Endothelial cell of umbilical vein (primary cell): Measurements from ENCODE around the gene GSG1L. TPM values are rescaled to one million over a fixed set of nuclear protein-coding genes. Genes with fewer than 3 reads are reported as not detected.

Source experiments
- BruUV-seq: library from RNA; stranded (reverse); fragments of 400-500 nt; replicated peaks from 2 replicates; lab custom pipeline; 2021; lab: Mats Ljungman, UMichigan
- CTCF ChIA-PET: fragments of 300-600, 350-600 bp; sonication (Branson Sonifier 250); formaldehyde crosslinking; loops from one replicate; lab custom pipeline; 2021; ENCODE audit warnings: antibody characterized with exemption, inconsistent platforms; lab: Charles Lee
- POLR2A ChIA-PET: fragments of 300-600, 350-600 bp; sonication (Branson Sonifier 250); formaldehyde crosslinking; loops from one replicate; lab custom pipeline; 2021; ENCODE audit warnings: antibody characterized with exemption, inconsistent platforms; lab: Charles Lee
- DNase-seq: peaks from one replicate; pipeline ENCODE4 v3.0.0-alpha.2; 2011; ENCODE audit warnings: low read depth, low spot score
- FAIRE-seq: peaks from 2 replicates; lab custom pipeline; 2011; peaks lifted over from hg19 to GRCh38; lab: Jason Lieb, UNC
- H2AFZ ChIP-seq: 2 replicates; pipeline ENCODE4 v1.6.0; 2012; ENCODE audit warnings: low read depth, low read length, control low read depth, inconsistent platforms
- H3K27ac ChIP-seq: 2 replicates; pipeline ENCODE4 v1.5.1; 2011; ENCODE audit warnings: low read depth, mild to moderate bottlenecking, control low read depth, low read length, moderate library complexity; ENCODE audit not compliant: insufficient read depth
- H3K27me3 ChIP-seq, 2 experiments: 2 replicates each; pipeline versions ENCODE4 v1.6.0 to v1.6.1; 2011; ENCODE audit warnings: low read length in 2 of 2, mixed read lengths in 1 of 2; ENCODE audit not compliant: control insufficient read depth in 2 of 2, insufficient read depth in 2 of 2
- H3K36me3 ChIP-seq, 2 experiments: 2 replicates in 1 of 2; 3 replicates in 1 of 2; pipeline ENCODE4 v1.5.1; 2011; ENCODE audit warnings: low read length in 2 of 2, mild to moderate bottlenecking in 1 of 2, moderate library complexity in 1 of 2; ENCODE audit not compliant: control insufficient read depth in 2 of 2, insufficient read depth in 2 of 2; ENCODE audit errors: extremely low read depth in 1 of 2
- H3K4me1 ChIP-seq: 3 replicates; pipeline ENCODE4 v1.5.1; 2011; ENCODE audit warnings: mild to moderate bottlenecking, low read length; ENCODE audit not compliant: control insufficient read depth, insufficient read depth; ENCODE audit errors: extremely low read depth
- H3K4me2 ChIP-seq: 2 replicates; pipeline ENCODE4 v1.6.1; 2011; ENCODE audit warnings: low read length, control low read depth, mixed read lengths; ENCODE audit not compliant: insufficient read depth
- H3K4me3 ChIP-seq, 3 experiments: fragments of 200-600 bp in 1 of 3; sonication (generic), shearing (Covaris generic) in 1 of 3; replicated peaks in 1 of 3; 2 replicates each; pipeline ENCODE4 v1.5.1; 2011 to 2016; ENCODE audit warnings: control low read depth in 3 of 3, low read length in 3 of 3, mild to moderate bottlenecking in 2 of 3, inconsistent platforms in 1 of 3, low read depth in 1 of 3, moderate library complexity in 1 of 3; ENCODE audit not compliant: insufficient read depth in 1 of 3
- H3K79me2 ChIP-seq: 2 replicates; pipeline ENCODE4 v1.6.0; 2012; ENCODE audit warnings: low read length, inconsistent platforms; ENCODE audit not compliant: control insufficient read depth, insufficient read depth
- H3K9ac ChIP-seq: replicated peaks from 2 replicates; pipeline ENCODE3; 2011; ENCODE audit warnings: low read length, control low read depth; ENCODE audit not compliant: insufficient read depth; ENCODE audit errors: extremely low read depth
- H3K9me1 ChIP-seq: replicated peaks from 3 replicates; pipeline ENCODE4 v1.6.0; 2011; ENCODE audit warnings: mild to moderate bottlenecking, low read length; ENCODE audit not compliant: control insufficient read depth, insufficient read depth; ENCODE audit errors: extremely low read depth
- H3K9me3 ChIP-seq: replicated peaks from 2 replicates; pipeline ENCODE4 v1.5.1; 2012; ENCODE audit warnings: low read length, inconsistent platforms; ENCODE audit not compliant: control insufficient read depth, insufficient read depth
- H4K20me1 ChIP-seq: replicated peaks from 2 replicates; pipeline ENCODE3; 2011; ENCODE audit warnings: mild to moderate bottlenecking, low read length; ENCODE audit not compliant: control insufficient read depth, insufficient read depth; ENCODE audit errors: extremely low read depth
- EZH2 ChIP-seq: IDR thresholded peaks from 2 replicates; pipeline ENCODE4 v1.6.1; 2012; ENCODE audit warnings: borderline replicate concordance, low read depth, mild to moderate bottlenecking, moderate library complexity, low read length, inconsistent platforms; ENCODE audit not compliant: severe bottlenecking
- FOS ChIP-seq: IDR thresholded peaks from 2 replicates; pipeline ENCODE4 v1.6.1; 2011; ENCODE audit warnings: mild to moderate bottlenecking, low read length, moderate library complexity, borderline replicate concordance; ENCODE audit not compliant: insufficient read depth
- JUN ChIP-seq: IDR thresholded peaks from 2 replicates; pipeline ENCODE4 v1.6.1; 2011; ENCODE audit warnings: borderline replicate concordance, low read depth; ENCODE audit not compliant: insufficient read length, insufficient read depth
- MAX ChIP-seq: IDR thresholded peaks from 2 replicates; pipeline ENCODE4 v1.6.1; 2011; ENCODE audit not compliant: insufficient read depth, insufficient read length
- MYC ChIP-seq: IDR thresholded peaks from one replicate; pipeline ENCODE4 v1.6.1; 2011; ENCODE audit warnings: mild to moderate bottlenecking, low read depth, low read length
- POLR2A ChIP-seq: IDR thresholded peaks from 2 replicates; pipeline ENCODE4 v1.6.1; 2012; ENCODE audit warnings: low read depth, mild to moderate bottlenecking, control low read depth, low read length
- POLR2AphosphoS5 ChIP-seq: IDR thresholded peaks from 2 replicates; pipeline ENCODE4 v1.6.1; 2012; ENCODE audit warnings: low read depth, mild to moderate bottlenecking, control low read depth, low read length, moderate library complexity; ENCODE audit not compliant: insufficient read depth
- dilution Hi-C: fragments of 300-500 bp; cut with MboI; formaldehyde crosslinking; loops from one replicate; pipeline ENCODE4 v1.15.0; 2019; ENCODE audit warnings: low sequenced_read_pairs; ENCODE audit not compliant: extremely low pct_ligation_motif_present
- intact Hi-C: fragments of 100-400 bp; cut with micrococcal nuclease; formaldehyde crosslinking; loops from one replicate; pipeline ENCODE4 v1.10.0; 2022
- polyA plus RNA-seq, 4 experiments: library from polyadenylated mRNA; depleted of rRNA in 3 of 4; stranded (reverse) in 3 of 4; unstranded in 1 of 4; fragments of >200 nt; gene quantifications; 2 replicates each; pipeline versions ENCODE4 v1.2.1 to v1.2.3, GENCODE V29; 2011 to 2012; ENCODE audit warnings: missing spikeins in 1 of 4
- total RNA-seq: library from RNA; stranded (reverse); gene quantifications from 2 replicates; pipeline ENCODE4 v1.2.3, GENCODE V29; 2021

The GSG1L gene
- total and polyA plus RNA-seq, 2 donors (not counting 3 experiments of a cell fraction or from before 2014, with no cell fraction given): 0.06 TPM; not detected in 1

- dilution Hi-C loops: no loop called here
- Histone ChIP-seq H3K27me3 (no peaks in the 10 kb centered on the region), H3K4me2 (no peak overlapping the region), H3K4me1 (no peaks in the 10 kb centered on the region), H3K9me1 (no peaks in the 10 kb centered on the region), H3K4me3 (no peak overlapping the region), H3K36me3 (no peaks in the 10 kb centered on the region), H3K9ac (no peak overlapping the region), H4K20me1 (no peaks in the 10 kb centered on the region), H3K27ac (no peak overlapping the region), H3K79me2 (no peaks in the 10 kb centered on the region), H3K9me3 (no peaks in the 10 kb centered on the region), H2AFZ (no peak overlapping the region)
- DNase-seq (no peak), FAIRE-seq (no peak)
- POLR2A ChIA-PET: no interaction called here
- intact Hi-C loops: no loop called here
- BruUV-seq: no TSS peak
- no peak for TF ChIP-seq FOS
- no peak for TF ChIP-seq EZH2
- no peak for TF ChIP-seq POLR2A
- no peak for TF ChIP-seq JUN
- CTCF ChIA-PET: interaction anchor here (1.9 kb wide), 1 partner anchor 9 kb away, joined by 6 read pairs; no protein-coding TSS in a partner anchor
Measured at GRCh38 chr16:27963471-27963965, 100.0 kb downstream of the GSG1L start.

GRCh38 chr16:27962197-27962596 lies 101.3 kb downstream of the GSG1L start:
- H3K9me1 ChIP-seq: no peaks in the 10 kb centered on the region
- CTCF ChIA-PET: interaction anchor here (1.9 kb wide), 1 partner anchor 10 kb away, joined by 6 read pairs; no protein-coding TSS in a partner anchor
- dilution Hi-C loops: no loop called here

More at GRCh38 chr16:27962197-27962596, 101.3 kb downstream of the GSG1L start:
- no TSS peak for BruUV-seq
- no peak overlapping the region for H3K4me2 ChIP-seq
- H3K9ac ChIP-seq: no peak overlapping the region
- no peak for TF ChIP-seq MAX
- no peak for TF ChIP-seq MYC
- no peak for TF ChIP-seq JUN
- no peak for TF ChIP-seq POLR2AphosphoS5
- TF ChIP-seq FOS: no peak
- TF ChIP-seq POLR2A: no peak
- no peak overlapping the region for H2AFZ ChIP-seq
- H4K20me1 ChIP-seq: no peaks in the 10 kb centered on the region
- H3K4me3 ChIP-seq: no peak overlapping the region
- intact Hi-C loops: no loop called here
- DNase-seq (no peak), FAIRE-seq (no peak)
- H3K27ac ChIP-seq: no peak overlapping the region
- POLR2A ChIA-PET: no interaction called here
- no peaks in the 10 kb centered on the region for H3K36me3 ChIP-seq
- H3K9me3 ChIP-seq: no peaks in the 10 kb centered on the region
- no peaks in the 10 kb centered on the region for H3K79me2 ChIP-seq
- no peaks in the 10 kb centered on the region for H3K4me1 ChIP-seq
- H3K27me3 ChIP-seq: no peaks in the 10 kb centered on the region
